ENCODE measurements around the gene CS.
"Not testable (repeated sequence)": the region's sequence is repeated elsewhere in the genome, so short reads cannot be mapped to it uniquely, and the experiment has no call there.

Gene CS

GRCh38 chr12:56299853-56300643 is at the start of gene CS:
TSS of gene CS (minus strand) at chr12:56300330. CDS start at chr12:56300201, 129 bp downstream.
- Histone ChIP-seq H3K4me1 (ENCODE audit: control insufficient read depth, insufficient read depth, low read length) (0 out of 2 replicates have a peak, but pooled peaks cover 2% of the 10 kb centered on the region), H3K4me3 (ENCODE audit: low read length) (peak within 1 kb of the TSS; percentile 79), H3K27ac (ENCODE audit: low read length) (no peak within 1 kb of the TSS), H3K36me3 (ENCODE audit: control insufficient read depth, insufficient read depth, low read length) (0 out of 2 replicates have a peak, but pooled peaks cover 3% of the 10 kb centered on the region), H3K9me3 (ENCODE audit: control insufficient read depth, insufficient read depth, low read length) (no peaks in the 10 kb centered on the region), H3K27me3 (ENCODE audit: control insufficient read depth, insufficient read depth, low read length) (no peaks in the 10 kb centered on the region)
- no CpG with 5 or more reads among the region's 63 CpGs for WGBS (ENCODE audit: insufficient coverage, insufficient read length)
- peak; percentile 93 for DNase-seq (ENCODE audit: low read depth, low spot score)

GRCh38 chr12:56348776-56349175 is 48.6 kb upstream of the CS start:
- H3K36me3 ChIP-seq (ENCODE audit: control insufficient read depth, insufficient read depth, low read length), result peaks cover 19% of the 10 kb centered on the region

GRCh38 chr12:56347255-56347654 is 47.1 kb upstream of the CS start:
- not testable (repeated sequence) for H3K4me3 ChIP-seq (ENCODE audit: low read length); H3K9me3 ChIP-seq (ENCODE audit: control insufficient read depth, insufficient read depth, low read length); H3K27me3 ChIP-seq (ENCODE audit: control insufficient read depth, insufficient read depth, low read length); H3K27ac ChIP-seq (ENCODE audit: low read length); DNase-seq (ENCODE audit: low read depth, low spot score); H3K4me1 ChIP-seq (ENCODE audit: control insufficient read depth, insufficient read depth, low read length)
- WGBS (ENCODE audit: insufficient coverage, insufficient read length), result no CpG with 5 or more reads among the region's 9 CpGs
- H3K36me3 ChIP-seq (ENCODE audit: control insufficient read depth, insufficient read depth, low read length), result peaks cover 28% of the 10 kb centered on the region

More at GRCh38 chr12:56348776-56349175, 48.6 kb upstream of the CS start:
- H3K4me1 ChIP-seq (ENCODE audit: control insufficient read depth, insufficient read depth, low read length), result no peaks in the 10 kb centered on the region
- no peaks in the 10 kb centered on the region for H3K27me3 ChIP-seq (ENCODE audit: control insufficient read depth, insufficient read depth, low read length)
- no peak overlapping the region for H3K4me3 ChIP-seq (ENCODE audit: low read length)
- WGBS (ENCODE audit: insufficient coverage, insufficient read length), result no CpG with 5 or more reads among the region's 5 CpGs
- no peak overlapping the region for H3K27ac ChIP-seq (ENCODE audit: low read length)
- DNase-seq (ENCODE audit: low read depth, low spot score), result no peak
- no peaks in the 10 kb centered on the region for H3K9me3 ChIP-seq (ENCODE audit: control insufficient read depth, insufficient read depth, low read length)

DNA sequence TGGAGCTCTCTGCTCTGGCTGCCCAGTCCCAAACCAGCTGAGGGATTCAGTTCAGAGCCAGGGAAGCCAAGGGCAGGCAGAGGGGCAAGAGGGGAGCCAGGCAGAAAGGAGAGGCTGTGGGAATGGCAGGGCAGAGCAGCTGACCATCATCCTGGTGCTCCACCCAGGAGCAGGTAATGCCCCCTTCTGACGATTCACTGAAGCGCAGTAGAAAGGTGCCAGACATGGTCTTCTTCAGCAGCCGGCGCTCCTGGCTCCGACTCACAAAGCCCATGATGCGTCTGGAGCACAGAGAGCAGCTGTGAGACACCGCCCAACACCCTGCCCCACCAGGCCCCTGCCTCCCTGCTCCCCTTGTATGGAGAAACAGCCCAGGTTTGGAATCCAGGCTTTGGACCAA is 46.5 kb upstream of the CS start:
- no peak for DNase-seq (ENCODE audit: low read depth, low spot score)
- Histone ChIP-seq H3K4me3 (ENCODE audit: low read length) (no peak overlapping the region), H3K36me3 (ENCODE audit: control insufficient read depth, insufficient read depth, low read length) (peaks cover 28% of the 10 kb centered on the region), H3K27ac (ENCODE audit: low read length) (no peak overlapping the region), H3K4me1 (ENCODE audit: control insufficient read depth, insufficient read depth, low read length) (no peaks in the 10 kb centered on the region), H3K27me3 (ENCODE audit: control insufficient read depth, insufficient read depth, low read length) (no peaks in the 10 kb centered on the region), H3K9me3 (ENCODE audit: control insufficient read depth, insufficient read depth, low read length) (no peaks in the 10 kb centered on the region)
- no CpG with 5 or more reads among the region's 7 CpGs for WGBS (ENCODE audit: insufficient coverage, insufficient read length)

DNA sequence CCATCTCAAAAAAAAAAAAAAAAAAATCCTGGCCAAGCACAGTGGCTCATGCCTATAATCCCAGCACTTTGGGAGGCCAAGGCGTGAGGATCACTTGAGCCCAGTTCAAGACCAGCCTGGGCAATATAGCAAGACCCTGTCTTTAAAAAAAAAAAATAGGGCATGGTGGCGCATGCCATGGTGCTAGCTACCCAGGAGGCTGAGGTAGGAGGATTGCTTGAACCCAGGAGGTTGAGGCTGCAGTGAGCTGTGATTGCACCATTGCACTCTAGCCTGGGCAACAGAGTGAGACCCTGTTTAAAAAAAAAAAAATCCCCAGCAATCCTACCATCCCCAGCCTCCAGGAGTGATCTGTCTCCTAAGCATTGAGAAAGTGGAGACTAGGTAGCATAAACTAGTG is 42.2 kb upstream of the CS start:
- H3K36me3 ChIP-seq (ENCODE audit: control insufficient read depth, insufficient read depth, low read length); H3K27me3 ChIP-seq (ENCODE audit: control insufficient read depth, insufficient read depth, low read length); H3K4me1 ChIP-seq (ENCODE audit: control insufficient read depth, insufficient read depth, low read length); H3K27ac ChIP-seq (ENCODE audit: low read length); H3K9me3 ChIP-seq (ENCODE audit: control insufficient read depth, insufficient read depth, low read length); DNase-seq (ENCODE audit: low read depth, low spot score); H3K4me3 ChIP-seq (ENCODE audit: low read length): not testable (repeated sequence)
- WGBS (ENCODE audit: insufficient coverage, insufficient read length), result no CpG with 5 or more reads among the region's 2 CpGs

- peaks cover 6% of the 10 kb centered on the region for H3K4me1 ChIP-seq (ENCODE audit: control insufficient read depth, insufficient read depth, low read length)
- H3K4me3 ChIP-seq (ENCODE audit: low read length), result no peak overlapping the region
- WGBS (ENCODE audit: insufficient coverage, insufficient read length), result no CpG with 5 or more reads among the region's 1 CpG
- H3K9me3 ChIP-seq (ENCODE audit: control insufficient read depth, insufficient read depth, low read length), result no peaks in the 10 kb centered on the region
- H3K27me3 ChIP-seq (ENCODE audit: control insufficient read depth, insufficient read depth, low read length), result no peaks in the 10 kb centered on the region
- DNase-seq (ENCODE audit: low read depth, low spot score), result no peak
- H3K36me3 ChIP-seq (ENCODE audit: control insufficient read depth, insufficient read depth, low read length), result peaks cover 10% of the 10 kb centered on the region; the same call in 1 of the 2 replicates
- H3K27ac ChIP-seq (ENCODE audit: low read length), result no peak overlapping the region
Observed at GRCh38 chr12:56341616-56342015, 41.5 kb upstream of the CS start.

- no CpG with 5 or more reads among the region's 1 CpG for WGBS (ENCODE audit: insufficient coverage, insufficient read length)
- Histone ChIP-seq H3K27me3 (ENCODE audit: control insufficient read depth, insufficient read depth, low read length) (no peaks in the 10 kb centered on the region), H3K4me1 (ENCODE audit: control insufficient read depth, insufficient read depth, low read length) (peaks cover 6% of the 10 kb centered on the region), H3K36me3 (ENCODE audit: control insufficient read depth, insufficient read depth, low read length) (peaks cover 10% of the 10 kb centered on the region; the same call in 1 of the 2 replicates), H3K4me3 (ENCODE audit: low read length) (no peak overlapping the region), H3K27ac (ENCODE audit: low read length) (no peak overlapping the region), H3K9me3 (ENCODE audit: control insufficient read depth, insufficient read depth, low read length) (no peaks in the 10 kb centered on the region)
- DNase-seq (ENCODE audit: low read depth, low spot score), result no peak
Observed at GRCh38 chr12:56339158-56339422, 39.0 kb upstream of the CS start.

DNA sequence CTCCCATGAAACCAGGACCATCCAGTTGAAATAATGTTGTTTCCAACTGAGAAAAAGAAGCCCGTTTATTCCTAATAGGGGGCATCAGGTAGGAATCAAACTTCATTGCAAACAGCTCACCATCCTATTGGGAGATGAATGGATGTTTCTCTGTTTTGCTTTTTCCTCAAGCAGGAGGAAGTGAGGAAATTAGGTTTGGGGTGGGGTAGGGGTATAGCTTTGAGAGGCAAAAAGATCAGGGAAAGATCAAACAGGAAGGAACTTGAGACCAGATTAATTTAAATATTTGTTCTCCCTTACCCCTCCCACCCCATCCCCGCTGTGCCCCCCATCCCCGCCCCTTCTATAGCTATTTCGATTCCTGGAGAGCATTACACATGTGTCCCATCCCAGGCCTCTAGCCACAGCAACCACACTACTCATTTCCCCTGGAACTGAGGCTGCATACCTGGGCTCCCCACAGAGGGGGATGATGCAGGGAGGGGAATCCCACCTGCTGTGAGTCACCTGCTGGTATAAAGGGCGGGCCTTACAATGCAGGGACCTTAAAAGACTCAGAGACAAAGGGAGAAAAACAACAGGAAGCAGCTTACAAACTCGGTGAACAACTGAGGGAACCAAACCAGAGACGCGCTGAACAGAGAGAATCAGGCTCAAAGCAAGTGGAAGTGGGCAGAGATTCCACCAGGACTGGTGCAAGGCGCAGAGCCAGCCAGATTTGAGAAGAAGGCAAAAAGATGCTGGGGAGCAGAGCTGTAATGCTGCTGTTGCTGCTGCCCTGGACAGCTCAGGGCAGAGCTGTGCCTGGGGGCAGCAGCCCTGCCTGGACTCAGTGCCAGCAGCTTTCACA is 38.4 kb upstream of the CS start, which contains the start of gene IL23A:
IL23A (plus strand) TSS at position 577 of the 850 bp plus-strand sequence; CDS start at position 738, 161 bp downstream.
- H3K4me1 ChIP-seq (ENCODE audit: control insufficient read depth, insufficient read depth, low read length), result peaks cover 6% of the 10 kb centered on the region

GRCh38 chr12:56337753-56338251 is 37.7 kb upstream of the CS start:
- Histone ChIP-seq H3K4me3 (ENCODE audit: low read length) (no peak overlapping the region), H3K27me3 (ENCODE audit: control insufficient read depth, insufficient read depth, low read length) (no peaks in the 10 kb centered on the region), H3K27ac (ENCODE audit: low read length) (no peak overlapping the region), H3K4me1 (ENCODE audit: control insufficient read depth, insufficient read depth, low read length) (peaks cover 6% of the 10 kb centered on the region), H3K9me3 (ENCODE audit: control insufficient read depth, insufficient read depth, low read length) (no peaks in the 10 kb centered on the region), H3K36me3 (ENCODE audit: control insufficient read depth, insufficient read depth, low read length) (peaks cover under 1% of the 10 kb centered on the region; the same call in 1 of the 2 replicates)
- no peak for DNase-seq (ENCODE audit: low read depth, low spot score)
- no CpG with 5 or more reads among the region's 8 CpGs for WGBS (ENCODE audit: insufficient coverage, insufficient read length)

More for the DNA sequence above, 38.4 kb upstream of the CS start, which contains the start of gene IL23A:
- H3K27ac ChIP-seq (ENCODE audit: low read length), result no peak within 1 kb of the TSS
- peaks cover 8% of the 10 kb centered on the region; the same call in 1 of the 2 replicates for H3K36me3 ChIP-seq (ENCODE audit: control insufficient read depth, insufficient read depth, low read length)
- no peaks in the 10 kb centered on the region for H3K9me3 ChIP-seq (ENCODE audit: control insufficient read depth, insufficient read depth, low read length)
- H3K27me3 ChIP-seq (ENCODE audit: control insufficient read depth, insufficient read depth, low read length), result no peaks in the 10 kb centered on the region
- no CpG with 5 or more reads among the region's 9 CpGs for WGBS (ENCODE audit: insufficient coverage, insufficient read length)
- DNase-seq (ENCODE audit: low read depth, low spot score), result no peak
- no peak within 1 kb of the TSS for H3K4me3 ChIP-seq (ENCODE audit: low read length)

GRCh38 chr12:56336361-56337167 is 36.4 kb upstream of the CS start:
- no peak overlapping the region for H3K27ac ChIP-seq (ENCODE audit: low read length)
- H3K9me3 ChIP-seq (ENCODE audit: control insufficient read depth, insufficient read depth, low read length), result no peaks in the 10 kb centered on the region
- no CpG with 5 or more reads among the region's 9 CpGs for WGBS (ENCODE audit: insufficient coverage, insufficient read length)

More at GRCh38 chr12:56336361-56337167, 36.4 kb upstream of the CS start:
- Histone ChIP-seq H3K4me3 (ENCODE audit: low read length) (no peak overlapping the region), H3K4me1 (ENCODE audit: control insufficient read depth, insufficient read depth, low read length) (peaks cover 7% of the 10 kb centered on the region), H3K36me3 (ENCODE audit: control insufficient read depth, insufficient read depth, low read length) (no peaks in the 10 kb centered on the region), H3K27me3 (ENCODE audit: control insufficient read depth, insufficient read depth, low read length) (no peaks in the 10 kb centered on the region)
- DNase-seq (ENCODE audit: low read depth, low spot score), result no peak
